Measurements from ENCODE around the gene ADRM1.
A peak's percentile ranks its signal among the peaks of the same experiment; 100 is the strongest.

ADRM1 gene

DNA sequence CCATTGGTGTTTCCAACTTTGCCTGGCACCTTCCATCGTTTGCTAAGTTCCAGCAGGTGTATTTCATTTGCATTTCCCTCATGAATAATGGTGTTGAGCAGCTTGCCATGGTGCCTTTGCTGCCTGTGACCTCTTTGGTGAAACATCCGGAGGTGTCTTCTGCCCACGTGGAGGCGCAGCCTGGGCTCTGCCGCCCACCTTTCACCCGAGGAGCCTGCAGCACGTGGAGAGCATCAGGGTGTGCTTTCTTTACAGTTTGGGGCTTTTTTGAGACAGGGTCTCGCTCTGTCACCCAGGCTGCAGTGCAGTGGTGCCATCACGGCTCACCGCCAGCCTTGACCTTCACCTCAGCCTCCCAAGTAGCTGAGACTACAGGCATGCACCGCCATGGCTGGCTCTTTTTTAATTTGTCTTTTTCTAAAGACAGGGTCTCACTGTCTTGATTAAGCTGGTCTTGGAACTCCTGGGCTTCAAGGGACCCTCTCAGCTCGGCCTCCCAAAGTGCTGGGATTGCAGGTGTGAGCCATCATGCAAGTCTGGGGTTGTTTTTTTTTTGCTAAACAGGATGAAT lies 3.0 kb upstream of the ADRM1 start:
- DNase-seq: no peak

DNA sequence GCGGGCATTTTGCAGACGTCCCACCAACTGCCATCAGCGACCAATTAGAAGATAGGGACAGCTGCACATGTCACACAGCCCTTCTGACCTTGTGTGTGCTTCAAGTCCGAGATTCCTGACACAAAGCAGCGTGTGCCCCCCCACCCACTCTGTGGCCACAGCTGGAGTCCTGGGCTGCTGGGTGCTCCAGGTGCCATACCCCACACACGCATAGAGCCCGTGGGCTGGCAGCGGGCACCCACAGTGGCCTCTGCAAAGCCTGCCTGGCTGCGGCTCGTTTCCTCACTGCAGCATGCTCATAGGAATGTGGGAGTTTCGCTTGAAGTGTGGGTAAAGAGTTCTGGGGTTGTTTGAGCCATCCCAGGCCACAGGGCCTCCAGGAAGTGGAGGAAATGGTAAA lies 2.5 kb upstream of the ADRM1 start:
- DNase-seq: no peak

- no peak for DNase-seq
Observed at GRCh38 chr20:62301111-62301668, 1.6 kb upstream of the ADRM1 start.

DNA sequence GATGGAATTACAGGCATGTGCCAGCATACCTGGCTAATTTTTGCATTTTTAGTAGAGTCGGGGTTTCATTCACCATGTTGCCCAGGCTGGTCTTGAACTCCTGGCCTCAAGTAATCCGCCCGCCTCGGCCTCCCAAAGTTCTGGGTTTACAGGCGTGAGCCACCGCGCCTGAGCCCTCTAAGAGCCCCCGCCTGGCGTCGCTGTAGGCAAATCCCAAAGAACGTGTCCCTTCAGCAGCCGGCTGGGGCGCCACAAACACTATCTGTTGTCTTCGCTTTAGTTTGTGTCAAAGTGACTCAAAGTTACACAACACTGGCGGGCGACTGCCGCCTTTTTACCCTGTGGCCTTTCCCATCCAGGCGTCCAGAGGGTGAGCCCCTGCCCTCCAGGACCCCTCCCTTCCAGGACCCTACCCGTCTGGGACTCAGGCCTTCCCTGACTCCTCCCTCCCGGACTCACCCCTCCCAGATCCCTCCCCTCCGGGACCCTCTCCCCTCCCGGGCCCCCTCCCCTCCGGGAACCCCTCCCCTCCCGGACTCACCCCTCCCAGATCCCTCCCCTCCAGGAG lies 940 bp upstream of the ADRM1 start:
- DNase-seq: peak; percentile 72

DNA sequence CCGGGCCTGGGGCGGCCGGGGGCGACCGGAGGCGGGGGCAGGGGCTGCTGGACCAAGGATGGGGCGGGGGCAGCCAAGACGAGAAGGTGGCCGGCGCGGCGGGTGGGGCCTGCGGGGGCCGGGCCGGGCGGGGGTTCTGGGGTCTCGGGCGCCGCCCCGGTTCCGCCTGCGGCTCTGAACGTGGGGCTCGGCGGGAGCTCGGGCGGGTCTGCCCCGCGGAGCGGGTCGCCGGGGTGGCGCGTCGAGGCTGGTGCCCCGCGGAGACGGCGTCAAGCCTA lies 204 bp downstream of the ADRM1 start:
- DNase-seq: no peak

DNA sequence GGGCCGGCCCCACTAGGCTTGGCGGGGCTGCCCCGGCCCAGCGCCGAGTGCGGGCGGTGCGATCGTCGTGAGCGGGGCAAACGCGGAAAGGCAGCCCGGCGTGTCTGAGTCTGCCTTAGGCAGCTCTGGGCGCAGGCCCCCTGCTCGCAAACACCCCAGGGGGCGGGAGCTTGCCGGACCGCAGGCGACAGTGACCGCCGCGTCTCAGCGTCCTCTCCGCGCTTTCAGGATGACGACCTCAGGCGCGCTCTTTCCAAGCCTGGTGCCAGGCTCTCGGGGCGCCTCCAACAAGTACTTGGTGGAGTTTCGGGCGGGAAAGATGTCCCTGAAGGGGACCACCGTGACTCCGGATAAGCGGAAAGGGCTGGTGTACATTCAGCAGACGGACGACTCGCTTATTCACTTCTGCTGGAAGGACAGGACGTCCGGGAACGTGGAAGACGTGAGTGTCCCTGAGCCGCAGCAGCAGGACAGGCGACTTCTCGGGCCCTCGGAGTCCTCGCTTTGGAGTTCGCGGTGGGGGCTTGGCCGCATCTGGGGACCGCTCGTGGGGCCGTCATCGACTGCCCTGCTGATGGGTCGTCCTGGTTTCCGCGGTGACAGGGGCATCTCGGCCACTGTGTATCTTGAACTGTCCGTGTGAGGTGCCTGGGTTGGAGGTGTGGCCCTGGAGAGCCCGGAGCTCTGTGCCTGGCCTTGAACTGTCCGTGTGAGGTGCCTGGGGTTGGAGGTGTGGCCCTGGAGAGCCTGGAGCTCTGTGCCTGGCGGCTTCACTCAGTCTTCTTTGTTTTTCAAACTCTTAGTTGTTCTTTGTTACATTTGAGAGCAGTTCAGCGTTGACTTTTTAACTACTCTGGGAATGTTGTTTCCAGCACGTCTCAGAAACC lies 786 bp downstream of the ADRM1 start:
- DNase-seq: no peak

GRCh38 chr20:62304331-62305148 lies 1.7 kb downstream of the ADRM1 start:
- DNase-seq: no peak

DNA sequence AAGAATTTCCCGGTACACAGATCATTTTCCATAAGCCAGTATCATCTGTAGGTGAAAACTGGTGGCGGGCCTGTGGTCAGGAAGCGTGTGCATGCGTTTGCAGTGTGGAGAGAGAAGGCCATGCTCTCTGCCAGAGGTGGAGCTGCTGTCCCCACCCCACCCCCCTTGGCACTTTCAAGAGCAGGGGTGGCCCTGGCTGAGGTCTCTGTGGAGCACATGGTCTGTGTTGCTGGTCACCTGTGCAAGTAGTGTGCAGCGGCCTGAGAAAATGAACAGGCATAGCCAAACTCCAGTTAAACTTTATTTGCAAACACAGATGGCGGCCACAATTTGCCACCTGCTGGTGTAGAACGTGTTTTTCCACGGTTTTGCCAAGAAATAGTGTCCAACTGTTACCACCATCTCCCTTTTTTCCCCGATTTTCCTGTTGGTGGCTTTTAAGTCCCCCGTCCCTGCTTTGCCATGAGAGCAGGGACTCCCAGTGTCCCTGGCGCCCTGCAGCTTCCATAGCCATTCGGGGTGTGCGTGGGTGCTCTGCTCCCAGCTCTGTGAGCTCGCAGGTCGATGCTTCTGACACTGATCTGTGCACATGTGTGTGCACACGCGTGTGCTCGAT lies 2.5 kb downstream of the ADRM1 start:
- DNase-seq: no peak

DNA sequence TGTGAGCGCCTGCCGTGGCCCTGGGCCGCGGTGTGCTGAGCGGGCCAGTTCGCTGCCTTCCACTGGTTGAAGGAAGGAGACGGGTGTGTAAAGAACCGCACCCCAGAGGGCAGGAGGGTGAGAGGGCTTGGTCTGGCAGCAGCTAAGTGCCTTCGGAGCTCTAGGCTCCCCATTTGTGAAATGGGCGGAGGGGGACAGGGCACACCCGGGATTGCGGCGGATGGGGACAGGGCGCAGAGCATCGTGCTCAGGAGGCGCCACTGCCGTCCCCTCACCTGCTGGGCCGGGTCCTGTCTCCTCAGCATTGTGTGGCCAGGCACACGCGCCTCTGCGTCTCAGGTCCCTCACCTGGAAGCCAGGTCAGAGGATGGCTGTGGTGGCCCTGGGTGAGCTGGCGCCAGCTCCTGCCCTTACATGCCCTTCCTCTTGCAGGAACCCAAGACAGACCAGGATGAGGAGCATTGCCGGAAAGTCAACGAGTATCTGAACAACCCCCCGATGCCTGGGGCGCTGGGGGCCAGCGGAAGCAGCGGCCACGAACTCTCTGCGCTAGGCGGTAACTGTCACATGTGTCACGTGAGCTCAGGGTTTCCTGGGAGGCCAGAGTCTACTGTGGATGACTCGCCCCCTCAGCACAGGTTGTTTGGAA lies 3.1 kb downstream of the ADRM1 start:
- no peak for DNase-seq

- DNase-seq: no peak
Observed at GRCh38 chr20:62306414-62307187, 3.8 kb downstream of the ADRM1 start.

DNA sequence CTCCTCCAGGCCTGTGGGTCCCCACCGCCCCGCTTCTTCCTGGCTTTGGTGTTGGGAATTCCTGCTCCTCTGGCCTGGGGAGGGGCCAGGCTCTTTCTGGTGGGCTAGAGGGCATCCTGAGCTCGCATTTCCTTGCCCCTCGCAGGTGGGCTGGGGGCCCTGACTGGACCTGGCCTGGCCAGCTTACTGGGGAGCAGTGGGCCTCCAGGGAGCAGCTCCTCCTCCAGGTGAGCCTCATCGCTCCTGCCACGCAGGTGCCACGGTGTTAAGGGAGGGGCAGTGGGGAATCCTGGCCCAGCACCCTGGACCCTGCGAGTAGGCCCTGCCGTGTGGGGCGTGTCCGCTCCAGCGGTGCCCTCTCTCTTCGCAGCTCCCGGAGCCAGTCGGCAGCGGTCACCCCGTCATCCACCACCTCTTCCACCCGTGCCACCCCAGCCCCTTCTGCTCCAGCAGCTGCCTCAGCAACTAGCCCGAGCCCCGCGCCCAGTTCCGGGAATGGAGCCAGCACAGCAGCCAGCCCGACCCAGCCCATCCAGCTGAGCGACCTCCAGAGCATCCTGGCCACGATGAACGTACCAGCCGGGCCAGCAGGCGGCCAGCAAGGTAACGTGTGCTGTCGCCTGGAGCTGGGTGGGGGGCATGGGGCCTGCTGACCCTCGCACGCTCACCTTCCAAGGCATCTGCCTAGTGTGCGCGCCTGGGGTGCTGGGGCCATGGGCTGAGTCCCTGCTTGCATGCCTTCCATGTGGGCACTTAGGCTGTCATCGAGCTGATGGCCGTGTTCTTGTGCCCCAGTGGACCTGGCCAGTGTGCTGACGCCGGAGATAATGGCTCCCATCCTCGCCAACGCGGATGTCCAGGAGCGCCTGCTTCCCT lies 4.7 kb downstream of the ADRM1 start:
- no peak for DNase-seq

- DNase-seq: no peak
Observed at GRCh38 chr20:62308102-62308822, 5.5 kb downstream of the ADRM1 start.

DNA sequence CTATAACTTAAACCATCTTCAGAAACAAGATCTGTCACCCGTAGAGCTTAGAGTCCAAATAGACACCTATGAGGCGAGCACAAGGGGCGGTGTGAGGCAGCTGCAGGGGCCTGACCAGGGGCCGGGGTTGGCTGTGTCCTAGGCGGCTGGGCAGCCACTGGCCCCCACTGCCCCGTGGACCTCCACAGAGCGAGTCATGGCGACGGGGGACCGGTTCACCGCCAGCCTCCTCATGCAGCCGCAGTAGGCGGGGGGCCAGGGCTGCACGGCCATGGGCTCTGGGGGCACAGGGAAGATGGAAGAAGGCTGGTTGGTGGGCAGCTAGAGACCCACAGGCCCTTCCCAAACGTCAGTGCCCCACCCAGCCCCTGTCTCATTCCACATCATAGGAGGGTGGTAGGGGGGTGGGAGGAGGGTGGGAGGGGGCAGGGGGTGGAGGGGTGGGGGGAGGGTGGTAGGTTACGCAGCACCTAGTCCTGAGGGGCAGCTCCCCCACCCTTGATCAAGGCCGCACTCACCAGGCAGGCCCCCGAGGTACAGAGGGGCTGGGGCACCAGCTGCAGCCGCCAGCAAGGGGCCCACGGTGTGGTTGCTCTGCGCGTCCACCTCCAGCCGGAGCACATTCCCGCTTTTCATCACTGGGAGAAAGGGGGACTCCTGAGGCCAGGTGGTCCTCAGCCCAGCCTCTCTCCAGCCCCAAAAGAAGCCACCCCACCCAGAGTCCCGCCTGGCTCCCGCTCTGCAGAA lies 6.6 kb downstream of the ADRM1 start:
- no peak for DNase-seq

- DNase-seq: no peak
Observed at GRCh38 chr20:62309947-62310756, 7.4 kb downstream of the ADRM1 start.

- DNase-seq: no peak
Observed at GRCh38 chr20:62310757-62311121, 7.9 kb downstream of the ADRM1 start.

DNA sequence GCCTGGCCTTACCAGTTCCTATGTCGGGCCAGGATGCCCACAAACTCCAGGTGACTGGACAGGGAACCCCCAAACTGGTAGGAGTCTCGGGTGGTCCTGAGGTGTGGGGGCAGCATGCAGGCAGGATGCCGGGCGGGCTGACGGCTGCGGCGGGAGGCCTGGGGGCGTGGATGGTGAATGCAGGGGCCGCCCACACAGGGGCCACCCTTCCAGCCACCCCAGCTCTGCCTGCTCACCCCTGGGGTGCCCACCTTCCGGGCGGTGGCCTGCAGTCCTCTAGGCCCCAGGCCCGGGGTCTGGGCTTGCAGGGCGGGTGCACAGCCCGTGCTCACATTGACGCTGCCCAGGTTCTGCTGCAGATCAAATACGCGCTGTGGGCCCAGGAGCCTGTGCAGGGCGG lies 8.4 kb downstream of the ADRM1 start:
- DNase-seq: no peak

DNA sequence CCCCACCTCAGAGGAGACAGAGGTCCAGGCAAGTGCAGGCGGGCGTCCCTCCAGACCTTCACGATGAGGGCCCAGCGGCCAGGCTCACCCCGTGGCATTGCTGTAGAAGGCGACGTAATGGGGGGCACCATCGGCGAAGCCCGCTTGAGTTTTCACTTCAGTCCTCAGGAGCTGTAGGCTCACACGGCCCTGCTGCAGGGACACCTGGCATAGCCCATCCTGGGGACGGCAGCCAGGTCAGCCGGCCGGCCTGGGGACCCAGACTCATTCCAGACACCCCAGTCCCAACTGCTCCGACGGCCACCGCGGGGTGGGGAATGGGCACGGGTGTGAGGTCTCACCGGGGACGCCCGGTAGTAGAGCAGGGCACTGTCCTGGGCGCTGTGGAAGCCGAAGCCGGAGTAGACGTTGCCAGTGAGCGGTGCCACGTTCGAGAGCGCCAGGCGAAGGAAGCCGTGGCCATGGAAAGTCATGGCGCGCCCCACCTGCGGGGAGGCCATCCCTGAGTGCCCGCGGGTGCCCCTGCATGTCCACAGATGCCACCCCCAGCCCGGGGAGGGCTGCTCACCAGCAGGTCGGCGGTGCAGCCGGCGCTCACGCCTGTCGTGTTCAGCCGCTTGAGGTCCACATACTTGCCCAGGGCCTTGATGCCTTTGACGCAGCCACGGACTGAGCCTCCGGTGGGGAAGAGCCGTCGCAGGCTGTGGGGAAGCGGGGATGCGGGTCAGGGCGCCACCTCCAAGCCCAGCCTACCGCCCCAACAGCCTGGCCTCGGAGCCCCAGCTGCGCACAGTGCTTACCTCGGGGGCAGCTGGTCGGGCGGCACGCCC lies 9.2 kb downstream of the ADRM1 start:
- DNase-seq: no peak
